NCI-H2107 (cell line): ENCODE results near the gene C1QTNF3.
"Not testable (repeated sequence)": the region's sequence is repeated elsewhere in the genome, so short reads cannot be mapped to it uniquely, and the experiment has no call there.

ENCODE experiments used
- DNase-seq: peaks from one replicate; lab custom pipeline; 2025; lab: John Stamatoyannopoulos, UW

C1QTNF3 gene, protein sequence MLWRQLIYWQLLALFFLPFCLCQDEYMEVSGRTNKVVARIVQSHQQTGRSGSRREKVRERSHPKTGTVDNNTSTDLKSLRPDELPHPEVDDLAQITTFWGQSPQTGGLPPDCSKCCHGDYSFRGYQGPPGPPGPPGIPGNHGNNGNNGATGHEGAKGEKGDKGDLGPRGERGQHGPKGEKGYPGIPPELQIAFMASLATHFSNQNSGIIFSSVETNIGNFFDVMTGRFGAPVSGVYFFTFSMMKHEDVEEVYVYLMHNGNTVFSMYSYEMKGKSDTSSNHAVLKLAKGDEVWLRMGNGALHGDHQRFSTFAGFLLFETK

DNA sequence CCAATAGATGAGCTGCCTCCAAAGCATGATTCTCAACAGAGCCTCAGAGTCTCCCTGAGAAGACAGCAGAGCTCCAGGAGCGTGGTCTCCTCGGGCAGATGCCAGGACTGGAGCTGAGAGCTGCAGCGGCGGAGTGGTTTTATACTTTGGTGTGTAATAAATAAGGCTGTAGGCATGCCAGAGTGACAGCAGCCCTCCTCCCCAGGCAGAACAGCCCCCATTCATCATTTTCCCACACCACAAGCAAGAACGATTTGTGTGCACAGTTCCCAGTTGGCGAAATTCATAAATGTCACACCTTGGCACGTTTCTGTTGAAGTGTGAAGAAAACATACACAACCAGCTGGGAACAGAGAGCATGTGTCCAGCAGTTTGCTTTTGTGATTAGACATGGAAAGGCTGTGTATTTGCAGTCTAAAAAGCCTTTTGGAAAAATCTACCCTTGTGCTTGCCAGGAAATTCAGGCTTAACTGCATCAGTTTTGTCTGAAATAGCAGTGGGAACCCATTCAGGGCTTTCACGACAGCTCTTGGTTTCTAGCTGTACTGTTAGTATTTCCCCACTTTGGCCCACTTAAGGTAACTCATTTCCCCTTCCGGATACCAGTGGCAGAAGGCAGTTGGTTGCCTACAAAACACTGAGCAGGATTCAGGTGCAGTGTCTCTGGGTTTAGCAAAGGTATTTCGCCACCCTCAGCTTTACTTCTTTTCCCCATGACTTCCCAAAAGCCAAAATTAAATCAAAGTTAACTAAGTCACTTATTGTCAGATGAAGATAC, at the start of gene C1QTNF3:
Gene C1QTNF3, minus strand, starts transcription at position 115 of the 778 bp plus-strand sequence. Its CDS starts 88 bp downstream, at position 27.
- DNase-seq: no peak

- not testable (repeated sequence) for DNase-seq
These were observed 48.0 kb upstream of the C1QTNF3 start for GRCh38 chr5:34091039-34091438.

DNA sequence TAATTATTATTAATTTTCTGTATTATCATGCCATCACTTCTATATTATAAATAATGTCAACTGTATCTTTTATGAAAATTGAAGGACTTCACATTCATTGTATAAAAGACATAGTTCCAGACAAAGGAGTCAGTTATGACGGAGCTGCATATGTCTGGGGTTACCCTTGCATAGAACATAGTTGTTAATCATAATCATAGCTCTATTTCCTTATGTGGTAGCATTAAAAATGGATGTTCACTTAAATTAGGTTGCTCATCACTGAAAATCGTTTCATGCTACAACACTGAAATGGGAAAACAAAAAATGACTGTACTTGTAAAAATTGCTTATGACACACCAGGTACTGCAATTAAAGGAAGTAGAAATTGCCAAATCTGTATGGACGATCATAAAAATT, 46.8 kb upstream of the C1QTNF3 start:
- DNase-seq: not testable (repeated sequence)

DNA sequence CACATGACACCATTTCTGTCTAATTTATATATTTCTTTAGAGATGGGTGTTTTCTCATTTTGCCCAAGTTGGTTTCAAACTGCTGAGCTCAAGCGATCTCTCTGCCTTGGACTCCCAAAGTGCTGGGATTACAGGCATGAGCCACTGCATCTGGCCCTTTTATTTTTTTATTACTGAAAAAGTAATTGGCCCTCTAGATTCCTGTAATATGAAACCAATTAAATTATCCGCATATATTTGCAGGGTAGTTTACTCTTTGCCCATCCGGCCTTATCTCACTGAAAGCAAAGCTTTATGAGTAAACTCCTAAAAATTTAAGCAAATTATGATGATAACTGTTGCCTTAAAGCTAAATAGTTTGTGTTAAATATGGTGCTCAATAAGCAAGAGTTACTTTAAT, 44.7 kb upstream of the C1QTNF3 start:
- not testable (repeated sequence) for DNase-seq

- DNase-seq: not testable (repeated sequence)
These were observed 40.9 kb upstream of the C1QTNF3 start for GRCh38 chr5:34083898-34084297.

GRCh38 chr5:34079505-34079904, 36.5 kb upstream of the C1QTNF3 start:
- DNase-seq: not testable (repeated sequence)

GRCh38 chr5:34077636-34078035, 34.6 kb upstream of the C1QTNF3 start:
- DNase-seq: not testable (repeated sequence)

DNA sequence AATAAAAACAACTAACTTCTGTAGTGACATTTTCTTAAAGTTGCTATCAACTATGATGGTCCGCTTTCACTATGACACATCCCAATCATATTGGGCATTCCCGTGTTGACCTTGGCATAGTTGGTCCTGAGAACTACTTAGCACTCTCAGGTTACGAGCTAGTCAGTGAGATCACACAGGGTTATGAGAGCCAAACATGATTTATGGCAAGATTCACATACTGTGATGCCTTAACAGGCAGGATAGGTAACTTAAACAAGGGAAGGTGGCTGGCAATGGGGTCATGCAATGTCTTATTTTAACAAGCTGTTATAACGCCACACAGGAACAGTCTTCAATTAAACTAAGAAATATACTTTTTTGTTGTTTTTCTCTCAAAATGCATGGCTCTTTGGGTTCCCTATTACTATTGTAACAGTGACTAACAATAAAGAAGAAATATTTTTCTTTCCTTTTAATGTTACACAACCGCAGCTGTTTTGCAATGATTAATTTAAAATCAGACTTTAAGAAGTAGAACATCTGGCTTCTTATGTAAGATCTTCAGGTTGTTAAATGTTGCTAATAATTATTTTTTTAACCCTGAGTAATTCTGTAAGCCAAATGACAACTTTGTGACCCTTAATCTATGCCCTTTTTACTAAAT, 33.8 kb upstream of the C1QTNF3 start:
- DNase-seq: not testable (repeated sequence)

DNA sequence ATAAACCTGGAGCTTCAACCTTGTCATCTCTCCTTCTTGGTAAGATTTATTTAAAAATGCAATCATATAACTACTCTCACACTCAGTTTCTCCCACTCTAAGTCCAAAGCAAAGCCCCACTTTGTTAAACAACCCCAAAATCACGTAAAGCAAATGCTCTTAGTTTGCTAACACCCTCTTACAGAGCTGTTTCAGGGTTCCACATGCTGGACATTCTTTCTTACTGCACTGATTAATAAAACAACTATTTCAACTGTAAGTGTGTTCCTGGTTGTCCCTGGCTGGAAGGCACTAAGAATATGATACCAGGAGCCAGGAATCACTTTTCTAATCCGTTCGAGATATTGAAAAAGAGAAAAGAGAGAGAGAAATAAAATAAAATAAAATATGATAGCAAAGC, 31.5 kb upstream of the C1QTNF3 start:
- not testable (repeated sequence) for DNase-seq

DNA sequence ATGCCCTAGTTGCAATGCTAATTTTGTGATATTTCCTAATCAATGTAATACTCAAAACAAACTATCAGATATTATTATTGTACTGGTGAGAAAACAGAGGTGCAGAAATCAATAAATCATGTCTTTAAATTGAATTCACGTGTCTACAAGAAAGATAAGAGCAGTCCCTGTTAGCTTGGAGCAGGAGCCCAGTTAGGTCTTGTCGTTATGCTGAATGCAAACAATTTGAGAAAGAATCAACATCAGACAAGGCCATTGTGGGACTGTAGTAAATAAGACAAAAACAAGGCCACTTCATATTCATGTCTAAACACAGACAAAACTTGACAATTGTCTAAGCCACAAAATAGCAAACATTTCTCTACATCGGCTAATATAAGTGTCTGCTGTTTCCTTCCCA, 31.1 kb upstream of the C1QTNF3 start:
- not testable (repeated sequence) for DNase-seq

GRCh38 chr5:34070626-34071025, 27.6 kb upstream of the C1QTNF3 start:
- DNase-seq: not testable (repeated sequence)

- DNase-seq: no peak
These were observed 21.6 kb upstream of the C1QTNF3 start for GRCh38 chr5:34064656-34065055.

DNA sequence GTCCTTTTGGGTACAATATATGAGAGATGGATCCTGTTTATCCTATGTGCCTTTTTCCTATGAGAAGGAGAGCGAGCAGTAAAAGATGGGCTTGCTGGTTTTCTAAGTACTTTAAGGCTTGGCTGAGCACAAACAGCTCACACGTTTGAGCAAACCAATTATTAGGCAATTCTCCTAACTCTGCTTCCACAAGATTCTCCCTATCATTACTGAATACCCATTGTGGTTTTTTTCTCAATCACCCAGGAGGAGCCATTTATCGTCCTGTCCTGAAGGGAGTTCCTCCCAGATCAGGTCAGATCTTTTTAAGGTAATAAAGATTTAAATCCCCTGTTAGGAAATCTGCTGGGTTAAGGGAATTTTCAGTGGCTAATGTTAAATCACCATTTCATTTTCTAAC, 19.4 kb upstream of the C1QTNF3 start:
- DNase-seq: no peak

DNA sequence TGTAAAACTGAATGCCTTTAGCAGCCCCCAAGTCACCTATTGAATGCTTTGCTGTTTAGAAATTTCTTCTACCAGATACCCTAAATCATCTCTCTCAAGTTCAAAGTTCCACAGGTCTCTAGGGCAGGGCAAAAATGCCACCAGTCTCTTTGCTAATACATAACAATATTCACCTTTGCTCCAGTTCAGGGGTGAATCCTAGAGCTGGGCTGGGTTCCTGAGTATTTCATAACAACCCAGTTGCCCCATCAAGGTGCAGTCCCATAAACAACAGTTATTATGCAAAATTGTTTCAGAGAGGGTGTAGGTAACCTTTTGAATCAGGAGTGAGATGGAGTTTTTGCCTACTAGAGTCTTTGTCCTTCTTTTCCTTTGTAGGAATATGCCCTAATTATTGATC, 19.0 kb upstream of the C1QTNF3 start:
- no peak for DNase-seq

DNA sequence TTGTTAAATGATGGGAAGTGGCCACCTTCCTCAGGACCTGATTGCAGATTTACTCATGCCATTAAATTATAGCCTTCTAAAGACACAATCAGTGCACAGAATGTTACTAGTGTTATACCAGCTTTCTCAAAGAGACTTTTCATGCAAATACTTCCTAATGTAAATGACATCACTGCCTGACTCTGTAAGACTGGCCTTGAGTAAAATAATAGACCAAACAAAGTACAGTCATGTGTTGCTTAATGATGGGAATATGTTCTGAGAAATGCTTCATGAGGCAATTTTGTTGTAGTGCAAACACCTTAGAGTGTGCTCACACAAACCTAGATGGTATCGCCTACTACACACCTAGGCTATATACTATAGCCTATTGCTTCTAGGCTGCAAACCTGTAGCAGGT, 17.0 kb upstream of the C1QTNF3 start:
- no peak for DNase-seq

DNA sequence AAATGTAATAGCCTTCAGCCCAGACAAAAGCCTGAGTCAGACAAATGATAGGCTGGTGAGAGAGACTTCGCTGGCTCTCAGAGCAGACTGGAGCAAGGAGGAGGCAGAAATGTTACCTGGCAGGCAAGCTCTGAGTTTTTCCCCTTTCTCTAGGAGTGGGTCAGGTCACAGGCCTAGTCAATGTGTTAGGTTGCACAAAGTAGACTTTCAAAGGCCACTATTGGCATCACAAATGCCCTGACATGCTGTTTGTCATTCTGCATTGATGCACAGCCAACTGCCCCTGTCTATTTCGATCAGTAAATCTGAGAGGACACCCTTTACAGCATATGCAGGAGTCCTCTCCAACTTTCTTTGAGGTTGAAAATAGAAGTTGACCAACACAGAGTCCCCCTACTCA, 15.5 kb upstream of the C1QTNF3 start:
- no peak for DNase-seq

- DNase-seq: no peak
These were observed 14.6 kb upstream of the C1QTNF3 start for GRCh38 chr5:34057569-34057968.

- no peak for DNase-seq
These were observed 14.1 kb upstream of the C1QTNF3 start for GRCh38 chr5:34057118-34057517.

DNA sequence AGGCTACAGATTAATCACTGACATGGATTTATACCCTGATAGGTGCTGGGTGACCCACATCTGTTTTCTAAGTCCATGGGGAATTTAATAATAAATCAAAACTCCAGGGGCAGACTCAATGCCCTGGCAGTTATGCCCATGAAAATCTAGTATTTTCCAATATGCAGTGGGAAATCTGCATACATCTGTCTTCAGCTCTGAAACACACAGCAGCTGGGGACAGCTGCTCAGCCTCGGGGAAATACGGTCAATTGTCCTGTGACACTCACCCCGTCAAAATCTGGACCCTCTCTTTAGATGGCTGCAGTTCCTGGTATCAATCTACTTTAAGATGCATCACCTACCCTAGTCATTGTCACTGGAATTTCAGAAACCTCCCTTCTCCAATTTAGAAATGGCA, 12.7 kb upstream of the C1QTNF3 start:
- no peak for DNase-seq

- DNase-seq: no peak
These were observed 11.4 kb upstream of the C1QTNF3 start for GRCh38 chr5:34054400-34054729.

GRCh38 chr5:34053571-34054399, 10.8 kb upstream of the C1QTNF3 start:
- DNase-seq: no peak

DNA sequence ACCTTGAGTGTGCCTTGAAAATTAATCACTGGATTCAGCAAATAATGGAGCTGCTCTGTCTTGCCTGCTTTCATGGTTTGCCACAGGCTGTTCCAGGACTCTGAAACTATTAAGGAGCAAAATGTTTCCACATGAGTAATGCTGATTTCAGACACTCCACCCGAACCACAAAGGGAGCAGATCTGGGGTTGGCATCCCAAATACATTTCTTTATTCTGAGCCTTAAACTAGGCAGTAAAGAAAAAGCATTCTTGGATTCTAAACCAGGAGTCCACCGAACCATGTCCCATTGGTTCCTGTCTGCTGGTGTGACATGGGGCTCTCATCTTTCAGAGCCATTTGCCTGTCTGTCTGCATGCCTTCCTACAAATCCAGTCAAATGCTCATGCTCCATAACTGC, 10.1 kb upstream of the C1QTNF3 start:
- no peak for DNase-seq
